ENCODE data around the gene RELN. TPM values are rescaled to one million over a fixed set of nuclear protein-coding genes. Genes with fewer than 3 reads are reported as not detected.

The RELN gene
- total and polyA plus RNA-seq, 2 donors (not counting 1 experiment from before 2014, with no cell fraction given), result not detected

DNA sequence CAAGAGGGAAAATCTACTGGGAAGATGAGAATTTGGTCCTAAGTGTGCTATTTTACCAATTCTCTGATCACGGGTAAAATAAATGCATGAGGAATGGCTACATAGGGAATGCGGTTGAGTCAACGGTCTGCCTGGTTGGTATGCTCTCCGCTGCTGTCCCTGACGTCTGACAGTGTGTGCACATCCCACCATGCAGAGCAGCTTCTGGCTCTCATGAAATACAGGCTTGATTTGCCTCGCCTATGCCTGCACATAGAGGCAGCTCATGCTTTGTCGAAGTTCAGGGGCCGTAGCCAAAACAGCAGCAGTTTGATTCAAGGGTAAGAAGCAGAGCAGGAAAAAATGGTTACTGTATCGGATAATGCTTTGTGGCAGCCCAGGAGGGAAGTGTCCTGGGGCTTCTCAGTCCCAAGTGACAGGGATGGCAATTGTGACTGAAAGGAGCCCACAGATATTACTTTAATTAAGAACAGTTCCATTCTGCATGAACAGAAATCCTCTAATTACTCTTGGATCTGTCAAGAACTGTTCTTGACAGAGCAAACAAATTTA is 275.0 kb downstream of the RELN start:
- no peak overlapping the region for H3K9ac ChIP-seq (ENCODE audit: low read length)
- no peaks in the 10 kb centered on the region for H3K9me3 Mint-ChIP-seq (ENCODE audit: insufficient read depth)
- H3K27ac ChIP-seq (ENCODE audit: low read length in 2 of 2), result no peak overlapping the region
- WGBS (ENCODE audit: insufficient coverage), result 90% methylated on average over 9 of the region's 9 CpGs
- no peaks in the 10 kb centered on the region for H4K20me1 ChIP-seq (ENCODE audit: control insufficient read depth, insufficient read depth, low read length, poor library complexity, severe bottlenecking)
- H3K4me2 ChIP-seq (replicated peaks; ENCODE audit: low read depth, low read length, poor library complexity, severe bottlenecking), result no peak overlapping the region
- no peaks in the 10 kb centered on the region for H3K4me1 Mint-ChIP-seq
- H3K9me3 ChIP-seq (ENCODE audit: control extremely low read depth in 1 of 3, control insufficient read depth in 2 of 3, insufficient read depth in 1 of 3, low read length in 2 of 3), result no peaks in the 10 kb centered on the region
- CTCF ChIA-PET, result no interaction called here
- H3K27ac Mint-ChIP-seq, result no peak overlapping the region
- no peak overlapping the region for H3K4me3 Mint-ChIP-seq
- no peaks in the 10 kb centered on the region for H3K27me3 Mint-ChIP-seq
- DNase-seq (no peak), ATAC-seq (ENCODE audit: low read depth) (no peak)
- no peak overlapping the region for H2AFZ ChIP-seq (ENCODE audit: insufficient read depth, low read depth, low read length, poor library complexity, severe bottlenecking)
- intact Hi-C loops (cut with micrococcal nuclease), result no loop called here
- no peaks in the 10 kb centered on the region for H3K4me1 ChIP-seq (ENCODE audit: control insufficient read depth in 2 of 2, insufficient read depth in 2 of 2, low read length in 2 of 2)
- no peak overlapping the region for H3K4me3 ChIP-seq (ENCODE audit: control extremely low read depth in 1 of 5, extremely low read depth in 1 of 5, insufficient read depth in 1 of 5, low read depth in 2 of 5, low read length in 4 of 5)
- POLR2A ChIA-PET, result no interaction called here
- no peaks in the 10 kb centered on the region for H3K79me2 ChIP-seq (ENCODE audit: control insufficient read depth, insufficient read depth, low read length)
- no peaks in the 10 kb centered on the region for H3K27me3 ChIP-seq (replicated peaks in 1 of 4; ENCODE audit: control extremely low read depth in 1 of 4, control insufficient read depth in 3 of 4, insufficient read depth in 4 of 4, low read length in 3 of 4)
- TF ChIP-seq EZH2 (IDR thresholded peaks at IDR 0.05; ENCODE audit: borderline replicate concordance, insufficient read depth, low read depth, low read length, poor library complexity, severe bottlenecking), result no peak
- TF ChIP-seq, protein P1, sequence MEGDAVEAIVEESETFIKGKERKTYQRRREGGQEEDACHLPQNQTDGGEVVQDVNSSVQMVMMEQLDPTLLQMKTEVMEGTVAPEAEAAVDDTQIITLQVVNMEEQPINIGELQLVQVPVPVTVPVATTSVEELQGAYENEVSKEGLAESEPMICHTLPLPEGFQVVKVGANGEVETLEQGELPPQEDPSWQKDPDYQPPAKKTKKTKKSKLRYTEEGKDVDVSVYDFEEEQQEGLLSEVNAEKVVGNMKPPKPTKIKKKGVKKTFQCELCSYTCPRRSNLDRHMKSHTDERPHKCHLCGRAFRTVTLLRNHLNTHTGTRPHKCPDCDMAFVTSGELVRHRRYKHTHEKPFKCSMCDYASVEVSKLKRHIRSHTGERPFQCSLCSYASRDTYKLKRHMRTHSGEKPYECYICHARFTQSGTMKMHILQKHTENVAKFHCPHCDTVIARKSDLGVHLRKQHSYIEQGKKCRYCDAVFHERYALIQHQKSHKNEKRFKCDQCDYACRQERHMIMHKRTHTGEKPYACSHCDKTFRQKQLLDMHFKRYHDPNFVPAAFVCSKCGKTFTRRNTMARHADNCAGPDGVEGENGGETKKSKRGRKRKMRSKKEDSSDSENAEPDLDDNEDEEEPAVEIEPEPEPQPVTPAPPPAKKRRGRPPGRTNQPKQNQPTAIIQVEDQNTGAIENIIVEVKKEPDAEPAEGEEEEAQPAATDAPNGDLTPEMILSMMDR (IDR thresholded peaks at IDR 0.05), result no peak
- H3K36me3 ChIP-seq (replicated peaks in 1 of 2; ENCODE audit: control extremely low read depth in 1 of 2, control insufficient read depth in 1 of 2, extremely low read depth in 1 of 2, insufficient read depth in 2 of 2, low read length in 1 of 2), result no peaks in the 10 kb centered on the region

DNA sequence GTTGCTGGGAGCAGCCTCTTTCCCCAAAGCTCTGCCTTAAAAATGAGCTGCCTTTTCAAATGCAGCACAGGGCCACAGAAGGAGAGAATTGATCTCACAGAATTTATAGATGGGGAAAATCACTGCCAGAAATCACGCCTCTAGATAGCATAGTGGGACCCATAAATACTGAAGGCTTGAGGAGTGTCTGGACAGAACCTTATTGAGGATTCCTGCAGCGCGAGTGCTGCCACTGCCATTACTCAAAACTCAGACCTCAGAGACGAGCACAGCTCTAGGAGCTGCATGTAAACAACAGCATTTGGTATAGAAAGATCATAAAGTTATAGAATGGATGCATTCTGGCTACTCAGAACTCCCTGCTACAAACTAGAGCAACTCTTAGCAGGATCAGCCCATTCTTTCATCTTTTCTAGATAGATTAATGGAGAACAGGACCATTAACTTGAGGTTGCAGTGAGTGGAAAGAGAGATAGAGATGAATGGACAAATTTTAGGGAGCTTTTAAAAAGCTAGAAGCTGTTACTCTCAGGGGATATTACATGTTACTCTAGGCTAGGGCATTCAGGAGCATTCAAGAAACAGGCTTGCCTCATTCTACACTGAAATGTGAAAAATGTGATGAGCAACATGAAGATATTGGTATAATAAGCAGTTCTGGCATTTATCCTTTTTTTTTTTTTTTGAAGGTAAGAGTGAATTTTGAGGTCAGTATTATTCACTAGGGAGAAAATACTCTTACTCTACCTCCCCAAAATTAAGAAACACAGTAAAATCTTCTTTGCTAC is 276.3 kb downstream of the RELN start:
- Mint-ChIP-seq H3K27ac (no peak overlapping the region), H3K27me3 (no peaks in the 10 kb centered on the region), H3K9me3 (ENCODE audit: insufficient read depth) (no peaks in the 10 kb centered on the region), H3K4me3 (no peak overlapping the region), H3K4me1 (no peaks in the 10 kb centered on the region)
- Histone ChIP-seq H3K27ac (ENCODE audit: low read length in 2 of 2) (no peak overlapping the region), H3K79me2 (ENCODE audit: control insufficient read depth, insufficient read depth, low read length) (no peaks in the 10 kb centered on the region), H4K20me1 (ENCODE audit: control insufficient read depth, insufficient read depth, low read length, poor library complexity, severe bottlenecking) (no peaks in the 10 kb centered on the region), H3K4me3 (ENCODE audit: control extremely low read depth in 1 of 5, extremely low read depth in 1 of 5, insufficient read depth in 1 of 5, low read depth in 2 of 5, low read length in 4 of 5) (no peak overlapping the region), H3K27me3 (replicated peaks in 1 of 4; ENCODE audit: control extremely low read depth in 1 of 4, control insufficient read depth in 3 of 4, insufficient read depth in 4 of 4, low read length in 3 of 4) (no peaks in the 10 kb centered on the region), H2AFZ (ENCODE audit: insufficient read depth, low read depth, low read length, poor library complexity, severe bottlenecking) (no peak overlapping the region), H3K36me3 (replicated peaks in 1 of 2; ENCODE audit: control extremely low read depth in 1 of 2, control insufficient read depth in 1 of 2, extremely low read depth in 1 of 2, insufficient read depth in 2 of 2, low read length in 1 of 2) (no peaks in the 10 kb centered on the region), H3K9ac (ENCODE audit: low read length) (no peak overlapping the region), H3K9me3 (ENCODE audit: control extremely low read depth in 1 of 3, control insufficient read depth in 2 of 3, insufficient read depth in 1 of 3, low read length in 2 of 3) (no peaks in the 10 kb centered on the region), H3K4me2 (replicated peaks; ENCODE audit: low read depth, low read length, poor library complexity, severe bottlenecking) (no peak overlapping the region), H3K4me1 (ENCODE audit: control insufficient read depth in 2 of 2, insufficient read depth in 2 of 2, low read length in 2 of 2) (no peaks in the 10 kb centered on the region)
- TF ChIP-seq, protein P1 (IDR thresholded peaks at IDR 0.05), result no peak
- no peak for TF ChIP-seq EZH2 (IDR thresholded peaks at IDR 0.05; ENCODE audit: borderline replicate concordance, insufficient read depth, low read depth, low read length, poor library complexity, severe bottlenecking)
- intact Hi-C loops (cut with micrococcal nuclease), result no loop called here
- no peak for DNase-seq
- CTCF ChIA-PET, result interaction anchor here (0.6 kb wide), 1 partner anchor 18 kb away, joined by 3 read pairs; no protein-coding TSS in a partner anchor
- 100% methylated on average over 1 of the region's 4 CpGs for WGBS (ENCODE audit: insufficient coverage)
- POLR2A ChIA-PET, result no interaction called here
- no peak for ATAC-seq (ENCODE audit: low read depth)

Data from B cell (primary cell).